HepG2 (cell line): ENCODE results near the gene TRIM25. TPM values are rescaled to one million over a fixed set of nuclear protein-coding genes. Genes with fewer than 3 reads are reported as not detected.

Experiments
- ATAC-seq: fragments of 200-7000 bp; cut with Tn5 transposase; 3 replicates; pipeline ENCODE4 v1.9.1; 2020; ENCODE audit warnings: mild to moderate bottlenecking, moderate library complexity
- BruUV-seq: library from RNA; stranded (reverse); fragments of 400-500 nt; replicated peaks from 2 replicates; lab custom pipeline; 2021; lab: Mats Ljungman, UMichigan
- CTCF ChIA-PET: fragments of 300-600 bp; formaldehyde crosslinking; extraction: SDS; loops from one replicate; lab custom pipeline; 2021; ENCODE audit warnings: low total read pairs, inconsistent platforms, low intra/inter-chr PET ratio; lab: Yijun Ruan, JAX
- POLR2A ChIA-PET: fragments of 350-600 bp; sonication (Branson Sonifier 250); formaldehyde crosslinking; loops from one replicate; lab custom pipeline; 2020; ENCODE audit warnings: antibody characterized with exemption, inconsistent platforms; lab: Yijun Ruan, JAX
- DNase-seq: peaks from one replicate; pipeline ENCODE4 v3.0.0-alpha.2; 2015; ENCODE audit warnings: low spot score
- FAIRE-seq: peaks from 3 replicates; lab custom pipeline; 2011; peaks lifted over from hg19 to GRCh38; lab: Jason Lieb, UNC
- H2AFZ ChIP-seq: one replicate; pipeline ENCODE4 v1.6.1; 2011; ENCODE audit warnings: low read length, inconsistent platforms
- H3K27ac ChIP-seq: fragments of 300-600 bp; 3 replicates; pipeline ENCODE4 v1.8.0; 2011; ENCODE audit warnings: mixed run types, mild to moderate bottlenecking, mixed read lengths, low read length, inconsistent platforms; ENCODE audit not compliant: insufficient read depth; ENCODE audit errors: extremely low read length
- H3K27me3 ChIP-seq, 2 experiments: fragments of 200-600 bp in 1 of 2; 2 replicates in 1 of 2; 3 replicates in 1 of 2; pipeline versions ENCODE4 v1.6.0 to v1.8.0; 2011; ENCODE audit warnings: low read length in 2 of 2, mild to moderate bottlenecking in 2 of 2, moderate library complexity in 2 of 2, inconsistent platforms in 1 of 2; ENCODE audit not compliant: insufficient read depth in 2 of 2, control insufficient read depth in 1 of 2
- H3K36me3 ChIP-seq, 2 experiments: fragments of 200-600 bp in 1 of 2; replicated peaks in 1 of 2; 2 replicates in 1 of 2; 3 replicates in 1 of 2; pipeline versions ENCODE4 v1.5.1 to v1.8.0; 2011; ENCODE audit warnings: low read length in 2 of 2, inconsistent platforms in 1 of 2; ENCODE audit not compliant: insufficient read depth in 2 of 2, control insufficient read depth in 1 of 2
- H3K4me1 ChIP-seq: 2 replicates; pipeline ENCODE4 v1.5.1; 2012; ENCODE audit warnings: low read length, inconsistent platforms; ENCODE audit not compliant: insufficient read depth
- H3K4me2 ChIP-seq: 2 replicates; pipeline ENCODE4 v1.6.0; 2011; ENCODE audit warnings: low read depth, low read length, inconsistent platforms
- H3K4me3 ChIP-seq, 3 experiments: fragments of 200-600 bp in 1 of 3; sonication (generic), shearing (Covaris generic) in 1 of 3; replicated peaks in 1 of 3; 2 replicates each; pipeline ENCODE4 v1.5.1; 2011 to 2016; ENCODE audit warnings: low read length in 3 of 3, inconsistent platforms in 2 of 3, low read depth in 2 of 3, mild to moderate bottlenecking in 2 of 3, control low read depth in 1 of 3, mixed read lengths in 1 of 3; ENCODE audit not compliant: insufficient read depth in 1 of 3
- H3K79me2 ChIP-seq: one replicate; pipeline ENCODE4 v1.6.1; 2011; ENCODE audit warnings: low read length, inconsistent platforms; ENCODE audit not compliant: insufficient read depth
- H3K9ac ChIP-seq: 2 replicates; pipeline ENCODE4 v1.6.0; 2011; ENCODE audit warnings: mild to moderate bottlenecking, low read depth, low read length, inconsistent platforms; ENCODE audit not compliant: insufficient read depth
- H3K9me3 ChIP-seq: 2 replicates; pipeline ENCODE4 v1.5.1; 2012; ENCODE audit warnings: mild to moderate bottlenecking, low read length
- H4K20me1 ChIP-seq: 2 replicates; pipeline ENCODE4 v1.6.0; 2011; ENCODE audit warnings: inconsistent platforms, mild to moderate bottlenecking, low read length, moderate library complexity; ENCODE audit not compliant: insufficient read depth
- ATF7 ChIP-seq, 2 experiments: fragments of 450-650 bp in 1 of 2; sonication (generic) in 1 of 2; formaldehyde crosslinking in 1 of 2; IDR thresholded peaks; 2 replicates each; pipeline versions ENCODE4 v1.4.0 to v1.6.1; 2016 to 2020; ENCODE audit warnings: antibody characterized with exemption in 1 of 2, mild to moderate bottlenecking in 1 of 2, missing genetic modification reagents in 1 of 2
- CREB1 ChIP-seq, 2 experiments: fragments of 450-650 bp in 1 of 2; IDR thresholded peaks; 2 replicates each; pipeline ENCODE4 v1.6.1; 2016 to 2017; ENCODE audit warnings: control low read depth in 1 of 2, mild to moderate bottlenecking in 1 of 2, missing compliant biosample characterization in 1 of 2, missing genetic modification characterization in 1 of 2
- WGBS: methylation state at CpG from one replicate; pipeline ENCODE4 v1.1.6; 2017; ENCODE audit warnings: low lambda C conversion rate; 5-methylcytosine and 5-hydroxymethylcytosine counted together
- in situ Hi-C: cut with HindIII; loops from 2 replicates; pipeline ENCODE4 v1.10.0; 2017; ENCODE audit warnings: low pct_unique_long_range_greater_than_20kb; ENCODE audit not compliant: extremely low pct_ligation_motif_present
- intact Hi-C: fragments of 100-400 bp; cut with micrococcal nuclease; formaldehyde crosslinking; loops from one replicate; pipeline ENCODE4 v1.10.0; 2022; ENCODE audit not compliant: unreplicated experiment
- polyA plus RNA-seq, 8 experiments: library from polyadenylated mRNA; depleted of rRNA in 3 of 8; stranded (reverse) in 7 of 8; unstranded in 1 of 8; fragments of >200 nt; fragmentation: Illumina TruSeq in 4 of 8; extraction: Trizol in 4 of 8; gene quantifications; 2 replicates each; pipeline versions ENCODE4 v1.2.1 to v1.2.3, GENCODE V29; 2011 to 2016; ENCODE audit warnings: low read depth in 4 of 8, missing spikeins in 1 of 8, mixed read lengths in 1 of 8; ENCODE audit not compliant: insufficient read depth in 1 of 8
- total RNA-seq, 5 experiments: library from RNA; depleted of rRNA; stranded (reverse); fragments of >200 nt; fragmentation: Illumina TruSeq; extraction: Trizol; gene quantifications; 2 replicates each; pipeline ENCODE4 v1.2.3, GENCODE V29; 2016; ENCODE audit warnings: low read depth in 1 of 5
- TF ChIP-seq, protein P1 (sequence below), 2 experiments: IDR thresholded peaks; 2 replicates each; pipeline ENCODE4 v1.6.1; 2011 to 2012; ENCODE audit warnings: low read length in 2 of 2, borderline replicate concordance in 1 of 2, low read depth in 1 of 2, mild to moderate bottlenecking in 1 of 2, moderate library complexity in 1 of 2

Gene TRIM25
- total and polyA plus RNA-seq, 2 of the 13 experiments (the other 11 are each of a cell fraction or from before 2014, with no cell fraction given) = 30.8 to 42.2 TPM

DNA sequence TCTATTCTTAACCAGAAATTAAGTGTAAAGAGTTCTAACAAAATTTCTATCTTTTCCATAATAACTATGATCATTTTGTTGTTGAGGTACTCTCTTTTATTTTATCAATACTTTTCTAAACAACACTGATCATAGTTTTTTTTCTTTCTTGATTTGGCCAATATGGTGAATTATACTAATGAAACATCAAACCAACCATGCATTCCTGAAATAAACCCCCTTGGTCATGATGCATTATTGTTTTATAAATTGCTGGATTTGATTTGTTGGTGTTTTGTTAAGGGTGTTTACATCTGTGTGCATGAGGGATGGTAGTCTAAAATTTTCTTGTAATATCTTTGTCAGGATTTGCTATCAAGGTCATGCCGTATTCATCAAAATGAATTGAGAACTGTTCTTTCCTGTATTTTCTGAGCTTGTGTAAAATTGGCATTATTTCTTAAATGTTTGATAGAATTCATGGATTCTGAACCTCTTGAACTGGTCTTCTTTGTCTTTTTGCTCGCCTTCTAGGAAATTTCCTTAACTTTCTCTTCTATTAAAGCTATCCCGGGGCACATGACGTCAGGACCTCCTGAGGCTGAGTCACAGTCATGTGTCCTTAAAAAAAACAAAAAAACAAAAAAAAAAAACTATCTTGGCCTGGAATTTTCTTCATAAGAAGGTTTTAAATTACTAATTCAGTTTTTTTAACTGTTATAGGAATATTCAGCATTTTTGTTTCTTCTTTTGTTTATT is 3.9 kb upstream of the TRIM25 start:
- no TSS peak for BruUV-seq
- WGBS = 36% methylated on average over 4 of the region's 4 CpGs

More for the DNA sequence above, 3.9 kb upstream of the TRIM25 start:
- H3K36me3 ChIP-seq = no peaks in the 10 kb centered on the region
- no peak overlapping the region for H3K4me2 ChIP-seq
- H3K27me3 ChIP-seq = no peaks in the 10 kb centered on the region; a peak in 1 of 5 replicates
- no peaks in the 10 kb centered on the region for H4K20me1 ChIP-seq
- peaks cover 16% of the 10 kb centered on the region for H3K4me1 ChIP-seq
- H3K79me2 ChIP-seq = peaks cover 13% of the 10 kb centered on the region
- FAIRE-seq (no peak), DNase-seq (no peak), ATAC-seq (no peak)
- no peaks in the 10 kb centered on the region for H3K9me3 ChIP-seq
- H2AFZ ChIP-seq = no peak overlapping the region
- ChIA-PET CTCF (no interaction called here), POLR2A (no interaction called here)
- intact Hi-C loops (no loop called here), in situ Hi-C loops (no loop called here)
- no peak overlapping the region for H3K27ac ChIP-seq
- no peak overlapping the region for H3K4me3 ChIP-seq
- TF ChIP-seq CREB1 (IDR thresholded peaks at IDR 0.05) (peak; percentile 86), CREB1 (CRISPR knock-in tag; IDR thresholded peaks at IDR 0.05) (no peak), ATF7 (IDR thresholded peaks at IDR 0.05) (peak; percentile 19; the same call in 1 of the 2 replicates), ATF7 (CRISPR knock-in tag; IDR thresholded peaks at IDR 0.05) (no peak)
- TF ChIP-seq, protein P1, sequence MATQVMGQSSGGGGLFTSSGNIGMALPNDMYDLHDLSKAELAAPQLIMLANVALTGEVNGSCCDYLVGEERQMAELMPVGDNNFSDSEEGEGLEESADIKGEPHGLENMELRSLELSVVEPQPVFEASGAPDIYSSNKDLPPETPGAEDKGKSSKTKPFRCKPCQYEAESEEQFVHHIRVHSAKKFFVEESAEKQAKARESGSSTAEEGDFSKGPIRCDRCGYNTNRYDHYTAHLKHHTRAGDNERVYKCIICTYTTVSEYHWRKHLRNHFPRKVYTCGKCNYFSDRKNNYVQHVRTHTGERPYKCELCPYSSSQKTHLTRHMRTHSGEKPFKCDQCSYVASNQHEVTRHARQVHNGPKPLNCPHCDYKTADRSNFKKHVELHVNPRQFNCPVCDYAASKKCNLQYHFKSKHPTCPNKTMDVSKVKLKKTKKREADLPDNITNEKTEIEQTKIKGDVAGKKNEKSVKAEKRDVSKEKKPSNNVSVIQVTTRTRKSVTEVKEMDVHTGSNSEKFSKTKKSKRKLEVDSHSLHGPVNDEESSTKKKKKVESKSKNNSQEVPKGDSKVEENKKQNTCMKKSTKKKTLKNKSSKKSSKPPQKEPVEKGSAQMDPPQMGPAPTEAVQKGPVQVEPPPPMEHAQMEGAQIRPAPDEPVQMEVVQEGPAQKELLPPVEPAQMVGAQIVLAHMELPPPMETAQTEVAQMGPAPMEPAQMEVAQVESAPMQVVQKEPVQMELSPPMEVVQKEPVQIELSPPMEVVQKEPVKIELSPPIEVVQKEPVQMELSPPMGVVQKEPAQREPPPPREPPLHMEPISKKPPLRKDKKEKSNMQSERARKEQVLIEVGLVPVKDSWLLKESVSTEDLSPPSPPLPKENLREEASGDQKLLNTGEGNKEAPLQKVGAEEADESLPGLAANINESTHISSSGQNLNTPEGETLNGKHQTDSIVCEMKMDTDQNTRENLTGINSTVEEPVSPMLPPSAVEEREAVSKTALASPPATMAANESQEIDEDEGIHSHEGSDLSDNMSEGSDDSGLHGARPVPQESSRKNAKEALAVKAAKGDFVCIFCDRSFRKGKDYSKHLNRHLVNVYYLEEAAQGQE (IDR thresholded peaks at IDR 0.05; ENCODE audit: borderline replicate concordance in 1 of 2, low read depth in 1 of 2, low read length in 2 of 2) = no peak
- no peak overlapping the region for H3K9ac ChIP-seq
